WTC11 (cell line): Measurements from ENCODE around the gene PKLR. TPM values are rescaled to one million over a fixed set of nuclear protein-coding genes. Genes with fewer than 3 reads are reported as not detected.

ENCODE experiments used
- ATAC-seq: fragments of 200-7000 bp; cut with Tn5 transposase; 2 replicates; pipeline ENCODE4 v1.10.0; 2021; ENCODE audit warnings: mild to moderate bottlenecking, moderate library complexity
- CTCF ChIA-PET: fragments of 300-600 bp; sonication (Branson Sonifier 250); formaldehyde crosslinking; loops from one replicate; lab custom pipeline; 2021; ENCODE audit warnings: antibody characterized with exemption; lab: Charles Lee
- POLR2A ChIA-PET: fragments of 350-600 bp; sonication (Branson Sonifier 250); formaldehyde crosslinking; loops from one replicate; lab custom pipeline; 2021; ENCODE audit warnings: antibody characterized with exemption; lab: Charles Lee
- DNase-seq: peaks from one replicate; pipeline ENCODE4 v3.0.0; 2021; ENCODE audit warnings: low spot score
- H3K27ac Mint-ChIP-seq: 2 replicates; pipeline ENCODE4 v1.8.0; 2021; ENCODE audit warnings: mixed read lengths
- H3K27me3 Mint-ChIP-seq: 2 replicates; pipeline ENCODE4 v1.8.0; 2021; ENCODE audit warnings: low read depth, mild to moderate bottlenecking, moderate library complexity, mixed read lengths
- H3K36me3 Mint-ChIP-seq: 2 replicates; pipeline ENCODE4 v1.8.0; 2021; ENCODE audit warnings: mixed read lengths
- H3K4me1 Mint-ChIP-seq: 2 replicates; pipeline ENCODE4 v1.8.0; 2022; ENCODE audit warnings: mixed read lengths
- H3K4me3 Mint-ChIP-seq: 2 replicates; pipeline ENCODE4 v1.8.0; 2021; ENCODE audit warnings: mild to moderate bottlenecking, moderate library complexity, mixed read lengths
- H3K9me3 Mint-ChIP-seq: 2 replicates; pipeline ENCODE4 v1.8.0; 2021; ENCODE audit warnings: mixed read lengths
- GABPB1 ChIP-seq: sonication (generic); formaldehyde crosslinking; IDR thresholded peaks from 2 replicates; pipeline ENCODE4 v1.8.1; 2023; ENCODE audit warnings: mild to moderate bottlenecking, missing genetic modification reagents
- KAT7 ChIP-seq: sonication (generic); formaldehyde crosslinking; IDR thresholded peaks from 2 replicates; pipeline ENCODE4 v1.8.1; 2023; ENCODE audit warnings: missing genetic modification reagents, mild to moderate bottlenecking, borderline replicate concordance
- MXD4 ChIP-seq: fragments of 250-450 bp; sonication (Bioruptor Pico); IDR thresholded peaks from 2 replicates; pipeline ENCODE4 v1.8.0; 2021; ENCODE audit warnings: mild to moderate bottlenecking, moderate library complexity, borderline replicate concordance
- MYBL2 ChIP-seq: sonication (generic); formaldehyde crosslinking; IDR thresholded peaks from 2 replicates; pipeline ENCODE4 v1.8.1; 2023; ENCODE audit warnings: mild to moderate bottlenecking, moderate library complexity, missing genetic modification reagents
- NFATC4 ChIP-seq: fragments of 250-450 bp; sonication (Bioruptor Pico); IDR thresholded peaks from 2 replicates; pipeline ENCODE4 v1.9.0; 2021; ENCODE audit warnings: mild to moderate bottlenecking
- NFE2L1 ChIP-seq: sonication (generic); formaldehyde crosslinking; IDR thresholded peaks from 2 replicates; pipeline ENCODE4 v1.8.1; 2023; ENCODE audit warnings: missing genetic modification reagents
- OVOL2 ChIP-seq: fragments of 250-450 bp; sonication (Bioruptor Pico); IDR thresholded peaks from 2 replicates; pipeline ENCODE4 v1.9.0; 2021; ENCODE audit warnings: mild to moderate bottlenecking, borderline replicate concordance
- SOX15 ChIP-seq: fragments of 250-450 bp; sonication (Bioruptor Pico); IDR thresholded peaks from 2 replicates; pipeline ENCODE4 v1.9.0; 2021; ENCODE audit warnings: mild to moderate bottlenecking
- SP1 ChIP-seq: sonication (generic); formaldehyde crosslinking; conservative IDR thresholded peaks from 2 replicates; pipeline ENCODE4 v1.8.1; 2022; ENCODE audit warnings: missing genetic modification reagents
- TEAD1 ChIP-seq: sonication (generic); formaldehyde crosslinking; IDR thresholded peaks from 2 replicates; pipeline ENCODE4 v1.8.0; 2022; ENCODE audit warnings: mild to moderate bottlenecking, missing genetic modification reagents
- TEAD4 ChIP-seq: sonication (generic); formaldehyde crosslinking; IDR thresholded peaks from 2 replicates; pipeline ENCODE4 v1.8.0; 2022; ENCODE audit warnings: mild to moderate bottlenecking, missing genetic modification reagents
- ZNF671 ChIP-seq: fragments of 250-450 bp; sonication (Bioruptor Pico); IDR thresholded peaks from 2 replicates; pipeline ENCODE4 v1.8.0; 2021; ENCODE audit warnings: mild to moderate bottlenecking
- total RNA-seq: library from RNA; stranded (reverse); gene quantifications from 3 replicates; pipeline ENCODE4 v1.2.3, GENCODE V29; 2021
- TF ChIP-seq, protein P1 (sequence below): sonication (generic); formaldehyde crosslinking; IDR thresholded peaks from 2 replicates; pipeline ENCODE4 v1.8.1; 2023; ENCODE audit warnings: mild to moderate bottlenecking, missing genetic modification reagents, moderate library complexity
- TF ChIP-seq, protein P2 (sequence below): sonication (generic); formaldehyde crosslinking; IDR thresholded peaks from 2 replicates; pipeline ENCODE4 v1.8.1; 2023; ENCODE audit warnings: mild to moderate bottlenecking, missing genetic modification reagents
- TF ChIP-seq, protein P3 (sequence below): fragments of 250-450 bp; sonication (Bioruptor Pico); IDR thresholded peaks from 2 replicates; pipeline ENCODE4 v1.9.0; 2021; ENCODE audit warnings: mild to moderate bottlenecking
- TF ChIP-seq, protein P4 (sequence below): sonication (generic); formaldehyde crosslinking; IDR thresholded peaks from 2 replicates; pipeline ENCODE4 v1.8.1; 2023; ENCODE audit warnings: mild to moderate bottlenecking, moderate library complexity, missing genetic modification reagents
- TF ChIP-seq, protein P5 (sequence below): sonication (generic); formaldehyde crosslinking; conservative IDR thresholded peaks from 2 replicates; pipeline ENCODE4 v1.8.1; 2022; ENCODE audit warnings: mild to moderate bottlenecking, missing genetic modification reagents
- TF ChIP-seq, protein P6 (sequence below): sonication (generic); formaldehyde crosslinking; IDR thresholded peaks from 2 replicates; pipeline ENCODE4 v1.8.1; 2023; ENCODE audit warnings: mild to moderate bottlenecking, missing genetic modification reagents, borderline replicate concordance
- TF ChIP-seq, protein P7 (sequence below): fragments of 250-450 bp; sonication (Bioruptor Pico); IDR thresholded peaks from 2 replicates; pipeline ENCODE4 v1.8.0; 2021; ENCODE audit warnings: mild to moderate bottlenecking
- TF ChIP-seq, protein P8 (sequence below): sonication (generic); formaldehyde crosslinking; IDR thresholded peaks from 2 replicates; pipeline ENCODE4 v1.8.1; 2022; ENCODE audit warnings: low read depth, mild to moderate bottlenecking, moderate library complexity, missing genetic modification reagents, borderline replicate concordance

PKLR gene
- total RNA-seq, 1 experiment from 2014 or later = 1.5 TPM

DNA sequence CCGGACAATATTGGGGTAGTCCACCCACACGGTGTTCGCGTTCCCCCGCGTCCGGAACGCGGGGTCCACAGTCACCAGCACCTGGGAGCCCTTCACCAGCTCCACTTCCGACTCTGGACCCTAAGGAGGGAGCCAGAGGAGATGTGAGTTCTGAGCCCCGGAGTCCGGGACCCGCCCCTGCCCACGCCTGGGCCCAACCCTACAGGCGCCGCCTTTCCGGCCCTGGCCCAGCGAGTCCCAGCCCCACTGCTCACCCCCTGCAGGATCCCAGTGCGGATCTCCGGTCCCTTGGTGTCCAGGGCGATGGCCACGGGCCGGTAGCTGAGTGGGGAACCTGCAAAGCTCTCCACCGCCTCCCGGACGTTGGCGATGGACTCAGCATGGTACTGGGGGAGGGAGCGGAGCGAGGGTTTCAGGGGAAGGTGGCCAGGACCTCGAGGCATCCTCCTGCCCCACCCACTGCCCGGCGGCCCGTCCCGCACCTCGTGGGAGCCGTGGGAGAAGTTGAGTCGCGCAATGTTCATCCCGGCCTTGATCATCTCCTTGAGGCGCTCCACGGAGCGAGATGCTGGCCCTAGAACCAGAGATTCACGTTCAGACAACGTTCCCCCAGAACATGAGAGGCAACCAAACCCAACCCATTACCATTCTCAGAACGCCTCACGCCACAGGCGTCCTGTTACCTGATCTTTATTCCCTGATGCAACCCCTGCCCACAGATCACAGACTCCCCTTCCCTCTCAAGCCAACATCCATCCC is 5.9 kb downstream of the PKLR start:
- Mint-ChIP-seq H3K27ac (no peak overlapping the region), H3K9me3 (no peaks in the 10 kb centered on the region), H3K4me3 (peak overlapping the region; percentile 78), H3K27me3 (peaks cover 49% of the 10 kb centered on the region), H3K36me3 (no peaks in the 10 kb centered on the region), H3K4me1 (peaks cover 29% of the 10 kb centered on the region)
- ChIA-PET CTCF (interaction anchor here (0.6 to 2.4 kb wide), 5 partner anchors 13 to 122 kb away, joined by 3 to 13 read pairs (median 7); partner anchors contain the start of genes FDPS and KRTCAP2), POLR2A (no interaction called here)
- TF ChIP-seq MXD4 (no peak), NFE2L1 (0 out of 2 replicates have a peak, but pooled peaks have one; percentile 42), OVOL2 (CRISPR knock-in tag) (no peak), NFATC4 (CRISPR knock-in tag) (no peak), MYBL2 (CRISPR knock-in tag) (no peak), TEAD4 (CRISPR knock-in tag) (no peak), TEAD1 (CRISPR knock-in tag) (no peak), SOX15 (CRISPR knock-in tag) (no peak), SP1 (CRISPR knock-in tag) (no peak), ZNF671 (CRISPR knock-in tag) (no peak)
- TF ChIP-seq, protein P1, sequence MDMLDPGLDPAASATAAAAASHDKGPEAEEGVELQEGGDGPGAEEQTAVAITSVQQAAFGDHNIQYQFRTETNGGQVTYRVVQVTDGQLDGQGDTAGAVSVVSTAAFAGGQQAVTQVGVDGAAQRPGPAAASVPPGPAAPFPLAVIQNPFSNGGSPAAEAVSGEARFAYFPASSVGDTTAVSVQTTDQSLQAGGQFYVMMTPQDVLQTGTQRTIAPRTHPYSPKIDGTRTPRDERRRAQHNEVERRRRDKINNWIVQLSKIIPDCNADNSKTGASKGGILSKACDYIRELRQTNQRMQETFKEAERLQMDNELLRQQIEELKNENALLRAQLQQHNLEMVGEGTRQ (CRISPR knock-in tag) = no peak
- TF ChIP-seq, protein P2, sequence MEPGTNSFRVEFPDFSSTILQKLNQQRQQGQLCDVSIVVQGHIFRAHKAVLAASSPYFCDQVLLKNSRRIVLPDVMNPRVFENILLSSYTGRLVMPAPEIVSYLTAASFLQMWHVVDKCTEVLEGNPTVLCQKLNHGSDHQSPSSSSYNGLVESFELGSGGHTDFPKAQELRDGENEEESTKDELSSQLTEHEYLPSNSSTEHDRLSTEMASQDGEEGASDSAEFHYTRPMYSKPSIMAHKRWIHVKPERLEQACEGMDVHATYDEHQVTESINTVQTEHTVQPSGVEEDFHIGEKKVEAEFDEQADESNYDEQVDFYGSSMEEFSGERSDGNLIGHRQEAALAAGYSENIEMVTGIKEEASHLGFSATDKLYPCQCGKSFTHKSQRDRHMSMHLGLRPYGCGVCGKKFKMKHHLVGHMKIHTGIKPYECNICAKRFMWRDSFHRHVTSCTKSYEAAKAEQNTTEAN (CRISPR knock-in tag) = no peak
- TF ChIP-seq, protein P3, sequence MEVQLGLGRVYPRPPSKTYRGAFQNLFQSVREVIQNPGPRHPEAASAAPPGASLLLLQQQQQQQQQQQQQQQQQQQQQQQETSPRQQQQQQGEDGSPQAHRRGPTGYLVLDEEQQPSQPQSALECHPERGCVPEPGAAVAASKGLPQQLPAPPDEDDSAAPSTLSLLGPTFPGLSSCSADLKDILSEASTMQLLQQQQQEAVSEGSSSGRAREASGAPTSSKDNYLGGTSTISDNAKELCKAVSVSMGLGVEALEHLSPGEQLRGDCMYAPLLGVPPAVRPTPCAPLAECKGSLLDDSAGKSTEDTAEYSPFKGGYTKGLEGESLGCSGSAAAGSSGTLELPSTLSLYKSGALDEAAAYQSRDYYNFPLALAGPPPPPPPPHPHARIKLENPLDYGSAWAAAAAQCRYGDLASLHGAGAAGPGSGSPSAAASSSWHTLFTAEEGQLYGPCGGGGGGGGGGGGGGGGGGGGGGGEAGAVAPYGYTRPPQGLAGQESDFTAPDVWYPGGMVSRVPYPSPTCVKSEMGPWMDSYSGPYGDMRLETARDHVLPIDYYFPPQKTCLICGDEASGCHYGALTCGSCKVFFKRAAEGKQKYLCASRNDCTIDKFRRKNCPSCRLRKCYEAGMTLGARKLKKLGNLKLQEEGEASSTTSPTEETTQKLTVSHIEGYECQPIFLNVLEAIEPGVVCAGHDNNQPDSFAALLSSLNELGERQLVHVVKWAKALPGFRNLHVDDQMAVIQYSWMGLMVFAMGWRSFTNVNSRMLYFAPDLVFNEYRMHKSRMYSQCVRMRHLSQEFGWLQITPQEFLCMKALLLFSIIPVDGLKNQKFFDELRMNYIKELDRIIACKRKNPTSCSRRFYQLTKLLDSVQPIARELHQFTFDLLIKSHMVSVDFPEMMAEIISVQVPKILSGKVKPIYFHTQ (CRISPR knock-in tag) = no peak
- TF ChIP-seq, protein P4, sequence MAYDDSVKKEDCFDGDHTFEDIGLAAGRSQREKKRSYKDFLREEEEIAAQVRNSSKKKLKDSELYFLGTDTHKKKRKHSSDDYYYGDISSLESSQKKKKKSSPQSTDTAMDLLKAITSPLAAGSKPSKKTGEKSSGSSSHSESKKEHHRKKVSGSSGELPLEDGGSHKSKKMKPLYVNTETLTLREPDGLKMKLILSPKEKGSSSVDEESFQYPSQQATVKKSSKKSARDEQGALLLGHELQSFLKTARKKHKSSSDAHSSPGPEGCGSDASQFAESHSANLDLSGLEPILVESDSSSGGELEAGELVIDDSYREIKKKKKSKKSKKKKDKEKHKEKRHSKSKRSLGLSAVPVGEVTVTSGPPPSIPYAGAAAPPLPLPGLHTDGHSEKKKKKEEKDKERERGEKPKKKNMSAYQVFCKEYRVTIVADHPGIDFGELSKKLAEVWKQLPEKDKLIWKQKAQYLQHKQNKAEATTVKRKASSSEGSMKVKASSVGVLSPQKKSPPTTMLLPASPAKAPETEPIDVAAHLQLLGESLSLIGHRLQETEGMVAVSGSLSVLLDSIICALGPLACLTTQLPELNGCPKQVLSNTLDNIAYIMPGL (CRISPR knock-in tag) = peak; percentile 61; the same call in 1 of the 2 replicates
- TF ChIP-seq, protein P5, sequence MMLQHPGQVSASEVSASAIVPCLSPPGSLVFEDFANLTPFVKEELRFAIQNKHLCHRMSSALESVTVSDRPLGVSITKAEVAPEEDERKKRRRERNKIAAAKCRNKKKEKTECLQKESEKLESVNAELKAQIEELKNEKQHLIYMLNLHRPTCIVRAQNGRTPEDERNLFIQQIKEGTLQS (CRISPR knock-in tag) = no peak
- ATAC-seq = peak; percentile 72
- peak; percentile 55 for DNase-seq

DNA sequence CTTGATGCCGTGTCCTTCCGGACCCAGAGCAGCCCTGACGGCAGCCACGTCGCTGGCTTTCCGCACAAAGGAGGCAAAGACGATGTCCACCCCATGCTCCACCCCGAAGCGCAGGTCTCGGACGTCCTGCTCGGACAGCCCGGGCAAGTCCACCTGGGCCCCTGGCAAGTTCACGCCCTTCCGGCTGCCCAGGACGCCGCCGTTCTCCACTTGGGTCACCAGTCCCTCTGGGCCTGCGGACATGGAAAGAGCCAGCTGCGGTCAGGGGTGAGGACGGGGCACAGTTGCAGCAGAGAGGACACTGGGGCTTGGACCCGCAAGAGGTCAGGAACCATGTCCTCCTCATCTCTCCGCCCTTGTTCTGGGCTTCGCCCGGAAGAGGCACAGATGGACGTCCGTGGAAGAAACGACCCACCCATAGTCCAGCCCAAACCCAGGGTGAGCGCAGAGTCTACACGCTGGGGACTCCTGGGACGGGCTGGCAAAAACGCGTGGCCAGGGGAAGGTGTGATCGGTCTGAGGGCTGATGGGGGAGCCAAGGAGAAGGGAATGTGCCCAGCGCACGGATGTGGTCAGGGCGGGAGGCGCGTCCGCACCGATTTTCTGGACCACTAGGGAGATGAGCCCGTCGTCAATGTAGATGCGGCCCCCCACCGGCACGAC is 6.6 kb downstream of the PKLR start:
- peak; percentile 43 for ATAC-seq
- CTCF ChIA-PET = interaction anchor here (0.6 to 2.4 kb wide), 4 partner anchors 16 to 122 kb away, joined by 3 to 13 read pairs (median 6); partner anchors contain the start of gene KRTCAP2
- POLR2A ChIA-PET = no interaction called here
- H3K9me3 Mint-ChIP-seq = no peaks in the 10 kb centered on the region
- peak overlapping the region; percentile 78 for H3K4me3 Mint-ChIP-seq
- no peaks in the 10 kb centered on the region for H3K36me3 Mint-ChIP-seq
- H3K27ac Mint-ChIP-seq = no peak overlapping the region
- peaks cover 49% of the 10 kb centered on the region for H3K27me3 Mint-ChIP-seq
- peaks cover 29% of the 10 kb centered on the region for H3K4me1 Mint-ChIP-seq
- no peak for DNase-seq
- TF ChIP-seq, protein P6, sequence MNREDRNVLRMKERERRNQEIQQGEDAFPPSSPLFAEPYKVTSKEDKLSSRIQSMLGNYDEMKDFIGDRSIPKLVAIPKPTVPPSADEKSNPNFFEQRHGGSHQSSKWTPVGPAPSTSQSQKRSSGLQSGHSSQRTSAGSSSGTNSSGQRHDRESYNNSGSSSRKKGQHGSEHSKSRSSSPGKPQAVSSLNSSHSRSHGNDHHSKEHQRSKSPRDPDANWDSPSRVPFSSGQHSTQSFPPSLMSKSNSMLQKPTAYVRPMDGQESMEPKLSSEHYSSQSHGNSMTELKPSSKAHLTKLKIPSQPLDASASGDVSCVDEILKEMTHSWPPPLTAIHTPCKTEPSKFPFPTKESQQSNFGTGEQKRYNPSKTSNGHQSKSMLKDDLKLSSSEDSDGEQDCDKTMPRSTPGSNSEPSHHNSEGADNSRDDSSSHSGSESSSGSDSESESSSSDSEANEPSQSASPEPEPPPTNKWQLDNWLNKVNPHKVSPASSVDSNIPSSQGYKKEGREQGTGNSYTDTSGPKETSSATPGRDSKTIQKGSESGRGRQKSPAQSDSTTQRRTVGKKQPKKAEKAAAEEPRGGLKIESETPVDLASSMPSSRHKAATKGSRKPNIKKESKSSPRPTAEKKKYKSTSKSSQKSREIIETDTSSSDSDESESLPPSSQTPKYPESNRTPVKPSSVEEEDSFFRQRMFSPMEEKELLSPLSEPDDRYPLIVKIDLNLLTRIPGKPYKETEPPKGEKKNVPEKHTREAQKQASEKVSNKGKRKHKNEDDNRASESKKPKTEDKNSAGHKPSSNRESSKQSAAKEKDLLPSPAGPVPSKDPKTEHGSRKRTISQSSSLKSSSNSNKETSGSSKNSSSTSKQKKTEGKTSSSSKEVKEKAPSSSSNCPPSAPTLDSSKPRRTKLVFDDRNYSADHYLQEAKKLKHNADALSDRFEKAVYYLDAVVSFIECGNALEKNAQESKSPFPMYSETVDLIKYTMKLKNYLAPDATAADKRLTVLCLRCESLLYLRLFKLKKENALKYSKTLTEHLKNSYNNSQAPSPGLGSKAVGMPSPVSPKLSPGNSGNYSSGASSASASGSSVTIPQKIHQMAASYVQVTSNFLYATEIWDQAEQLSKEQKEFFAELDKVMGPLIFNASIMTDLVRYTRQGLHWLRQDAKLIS (CRISPR knock-in tag) = no peak
- TF ChIP-seq, protein P7, sequence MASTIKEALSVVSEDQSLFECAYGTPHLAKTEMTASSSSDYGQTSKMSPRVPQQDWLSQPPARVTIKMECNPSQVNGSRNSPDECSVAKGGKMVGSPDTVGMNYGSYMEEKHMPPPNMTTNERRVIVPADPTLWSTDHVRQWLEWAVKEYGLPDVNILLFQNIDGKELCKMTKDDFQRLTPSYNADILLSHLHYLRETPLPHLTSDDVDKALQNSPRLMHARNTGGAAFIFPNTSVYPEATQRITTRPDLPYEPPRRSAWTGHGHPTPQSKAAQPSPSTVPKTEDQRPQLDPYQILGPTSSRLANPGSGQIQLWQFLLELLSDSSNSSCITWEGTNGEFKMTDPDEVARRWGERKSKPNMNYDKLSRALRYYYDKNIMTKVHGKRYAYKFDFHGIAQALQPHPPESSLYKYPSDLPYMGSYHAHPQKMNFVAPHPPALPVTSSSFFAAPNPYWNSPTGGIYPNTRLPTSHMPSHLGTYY = no peak
- TF ChIP-seq KAT7 (CRISPR knock-in tag) (no peak), GABPB1 (CRISPR knock-in tag) (no peak)
- TF ChIP-seq, protein P8, sequence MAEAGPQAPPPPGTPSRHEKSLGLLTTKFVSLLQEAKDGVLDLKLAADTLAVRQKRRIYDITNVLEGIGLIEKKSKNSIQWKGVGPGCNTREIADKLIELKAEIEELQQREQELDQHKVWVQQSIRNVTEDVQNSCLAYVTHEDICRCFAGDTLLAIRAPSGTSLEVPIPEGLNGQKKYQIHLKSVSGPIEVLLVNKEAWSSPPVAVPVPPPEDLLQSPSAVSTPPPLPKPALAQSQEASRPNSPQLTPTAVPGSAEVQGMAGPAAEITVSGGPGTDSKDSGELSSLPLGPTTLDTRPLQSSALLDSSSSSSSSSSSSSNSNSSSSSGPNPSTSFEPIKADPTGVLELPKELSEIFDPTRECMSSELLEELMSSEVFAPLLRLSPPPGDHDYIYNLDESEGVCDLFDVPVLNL (CRISPR knock-in tag) = no peak
